Activated CD8-positive, alpha-beta memory T cell treated with anti-CD3 and anti-CD28 coated beads, Interleukin-2, amount 50 U/mL, for 24 hours (primary cell): ENCODE data around the gene SLC10A7.

Experiments
- DNase-seq: peaks from one replicate; pipeline ENCODE4 v3.0.0-alpha.2; 2020; ENCODE audit errors: extremely low read depth

The SLC10A7 gene

DNA sequence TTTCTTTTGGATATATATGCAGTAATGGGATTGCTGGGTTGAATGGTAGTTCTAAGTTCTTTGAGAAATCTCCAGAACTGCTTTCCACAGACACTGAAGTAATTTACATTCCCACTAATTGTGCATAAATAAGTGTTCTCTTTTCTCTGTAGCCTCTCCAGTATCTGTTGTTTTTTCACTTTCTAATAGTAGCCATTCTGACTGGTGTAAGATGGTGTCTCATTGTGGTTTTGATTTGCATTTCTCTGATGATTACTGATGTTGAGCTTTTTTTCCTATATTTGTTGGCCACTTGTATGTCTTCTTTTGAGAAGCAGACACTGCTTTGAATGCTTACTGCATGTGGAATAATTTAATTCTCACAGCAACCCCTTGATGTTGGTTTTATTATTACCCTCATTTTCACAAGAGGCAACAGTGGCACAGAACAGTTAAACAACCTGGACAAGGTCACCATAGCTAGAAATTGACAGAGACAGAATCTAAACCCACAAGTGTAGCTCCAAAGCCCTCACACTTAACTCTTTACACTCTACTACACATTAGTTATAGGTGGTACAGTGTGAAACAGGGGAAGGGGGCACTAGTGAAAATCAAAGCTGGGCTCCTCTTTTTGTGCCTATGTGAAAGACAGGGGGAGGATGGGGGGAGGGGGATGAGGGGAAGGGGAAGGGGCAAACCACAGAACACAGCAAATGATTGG, 211.3 kb downstream of the SLC10A7 start:
- DNase-seq = no peak

DNA sequence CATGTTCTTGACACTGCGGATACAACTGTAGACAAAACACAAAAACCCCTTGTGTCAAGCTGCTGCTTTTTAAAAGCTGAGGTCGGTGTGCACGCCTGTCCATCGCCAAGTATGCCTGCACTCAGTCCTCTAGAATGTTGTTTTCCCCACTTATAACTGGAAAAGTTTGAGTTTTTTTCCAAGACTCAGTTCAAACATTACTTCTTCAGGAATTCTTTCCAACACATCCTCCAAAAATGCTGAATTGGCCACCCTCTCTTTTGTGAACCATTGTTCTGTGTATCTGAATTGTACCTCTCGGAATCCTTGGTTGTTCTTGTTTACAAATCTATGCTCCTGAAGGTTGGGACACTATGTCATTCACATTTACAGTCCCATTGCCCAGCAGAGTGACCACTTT, 212.8 kb downstream of the SLC10A7 start:
- no peak for DNase-seq

DNA sequence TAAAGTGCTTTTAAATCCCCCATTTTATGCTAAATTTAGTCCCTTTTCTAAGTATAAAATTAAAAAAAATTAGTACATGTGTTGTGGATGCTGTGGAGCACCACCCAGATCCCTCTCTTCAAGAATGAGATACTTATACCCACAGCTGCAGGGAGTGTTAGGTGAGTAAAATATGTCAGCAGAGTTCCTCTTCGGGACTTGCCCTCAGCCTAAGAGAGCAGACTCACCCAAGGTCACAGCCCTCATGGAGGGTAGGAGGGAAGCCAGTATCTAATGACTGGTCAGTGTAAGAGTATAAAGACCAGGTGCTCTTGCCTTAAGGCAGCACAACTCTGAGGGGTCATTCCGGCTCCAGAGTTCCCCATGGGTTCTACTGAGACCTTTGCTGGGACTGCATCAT, 218.9 kb downstream of the SLC10A7 start:
- no peak for DNase-seq

DNA sequence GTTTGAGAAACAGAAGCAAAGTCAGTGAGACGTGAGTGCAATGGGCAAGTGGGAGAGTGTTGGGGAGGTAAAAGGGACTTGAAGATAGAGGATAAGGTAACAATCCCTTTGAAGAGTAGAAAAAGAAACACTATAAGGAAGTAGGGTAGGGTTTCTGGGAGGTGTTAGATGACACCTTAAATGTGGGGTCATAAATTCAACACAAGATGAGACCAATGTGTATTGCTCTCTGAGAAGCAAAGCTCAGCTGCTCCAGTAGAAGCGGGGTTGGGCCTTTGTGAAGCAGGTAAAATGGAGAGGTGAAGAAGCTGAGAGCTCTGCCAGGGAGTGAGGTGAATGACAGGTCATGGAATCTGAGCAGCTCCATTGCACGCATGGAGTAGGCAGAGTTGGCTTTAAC, 222.1 kb downstream of the SLC10A7 start:
- DNase-seq = no peak

DNA sequence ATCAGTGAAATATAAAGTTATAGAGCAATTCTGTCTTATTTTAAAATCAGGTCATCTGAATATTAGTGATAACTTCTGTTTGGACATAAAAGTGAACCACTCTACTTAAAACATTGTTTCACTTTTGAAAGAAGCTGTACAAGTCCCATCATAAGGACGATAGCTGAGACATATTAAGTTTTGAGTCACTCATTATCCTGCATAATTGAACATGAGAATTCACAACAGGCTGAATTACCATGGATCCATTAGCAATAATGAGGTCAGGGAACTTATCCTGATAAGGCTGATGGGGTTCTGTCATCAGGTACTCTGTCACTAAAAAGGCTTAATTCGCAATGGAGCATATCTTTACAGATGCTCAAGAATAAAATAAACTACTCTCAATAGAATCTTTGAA, 227.0 kb downstream of the SLC10A7 start:
- DNase-seq = no peak

DNA sequence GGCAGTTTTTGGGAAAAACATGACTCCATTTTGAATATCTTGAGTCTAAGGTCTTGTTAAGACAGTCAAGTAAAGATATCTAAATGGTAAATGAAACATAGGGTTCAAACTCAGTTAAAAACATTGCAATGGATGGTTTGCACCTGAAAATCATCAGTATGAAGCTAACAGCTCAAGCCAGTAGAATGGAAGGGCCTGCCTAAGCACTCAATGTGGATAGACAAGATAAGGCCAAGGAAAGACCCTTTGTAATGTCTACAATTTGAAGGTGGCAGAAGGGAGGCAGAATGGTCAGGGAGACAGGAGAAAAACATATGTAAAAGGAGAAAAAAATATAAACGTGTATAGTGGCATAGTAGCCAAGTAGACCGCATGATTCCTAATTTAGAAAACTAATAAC, 229.2 kb downstream of the SLC10A7 start:
- DNase-seq = no peak

DNA sequence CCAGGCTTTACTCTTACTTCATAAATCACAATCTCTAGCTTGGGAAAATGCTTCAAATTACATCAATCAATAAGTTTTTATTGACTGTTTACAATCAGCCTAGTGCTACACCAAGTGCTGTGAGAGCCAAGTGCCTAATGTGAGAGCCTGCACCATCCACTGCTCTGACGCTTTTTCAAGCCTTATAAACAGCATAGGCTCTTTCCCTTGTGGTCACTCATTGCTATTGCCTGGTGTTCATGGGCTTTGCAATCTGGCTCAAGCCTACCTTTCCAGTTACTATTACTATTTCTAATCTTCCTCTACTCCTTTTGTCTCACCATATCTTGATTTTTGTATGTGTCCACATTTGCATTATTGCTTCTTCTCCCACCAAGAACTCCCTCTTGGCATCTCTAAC, 230.4 kb downstream of the SLC10A7 start:
- no peak for DNase-seq

DNA sequence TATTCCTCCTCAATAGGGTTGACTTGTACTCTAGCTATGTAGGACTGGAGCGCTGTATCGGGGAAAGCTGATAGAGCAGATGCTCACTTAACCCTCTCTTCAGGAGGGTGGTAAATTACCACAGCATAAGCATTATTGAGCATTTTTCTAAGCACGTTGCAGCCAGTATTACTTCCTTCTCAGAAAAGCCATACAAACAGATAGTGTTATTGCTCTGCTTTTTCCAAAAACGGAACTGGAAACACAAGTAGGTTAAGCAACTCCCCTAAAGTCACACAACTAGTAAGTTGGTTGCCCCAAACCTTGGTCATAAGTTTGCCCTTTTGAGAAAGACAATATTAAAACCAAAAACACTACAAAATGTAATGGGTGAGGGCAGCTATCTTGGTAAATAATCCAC, 233.5 kb downstream of the SLC10A7 start:
- DNase-seq = no peak

DNA sequence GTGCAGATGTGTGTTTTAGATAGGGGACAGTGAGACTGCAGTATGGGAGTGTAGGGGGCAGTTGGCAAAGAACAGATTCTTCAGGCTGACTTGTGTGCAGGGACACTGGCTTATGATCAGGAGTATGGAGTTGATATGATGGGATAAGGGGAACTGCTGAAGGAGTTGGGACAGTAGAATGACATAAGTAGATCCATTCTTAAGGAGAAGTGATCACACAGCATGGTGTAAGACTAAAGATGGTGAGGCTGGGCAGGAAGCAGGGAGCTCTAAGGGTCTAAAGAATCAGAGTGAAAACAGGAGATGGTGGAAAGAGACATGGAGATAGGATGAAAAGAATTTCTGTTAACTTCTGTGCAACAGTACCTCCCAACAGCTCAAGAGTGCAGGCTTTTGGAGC, 236.7 kb downstream of the SLC10A7 start:
- DNase-seq = no peak

DNA sequence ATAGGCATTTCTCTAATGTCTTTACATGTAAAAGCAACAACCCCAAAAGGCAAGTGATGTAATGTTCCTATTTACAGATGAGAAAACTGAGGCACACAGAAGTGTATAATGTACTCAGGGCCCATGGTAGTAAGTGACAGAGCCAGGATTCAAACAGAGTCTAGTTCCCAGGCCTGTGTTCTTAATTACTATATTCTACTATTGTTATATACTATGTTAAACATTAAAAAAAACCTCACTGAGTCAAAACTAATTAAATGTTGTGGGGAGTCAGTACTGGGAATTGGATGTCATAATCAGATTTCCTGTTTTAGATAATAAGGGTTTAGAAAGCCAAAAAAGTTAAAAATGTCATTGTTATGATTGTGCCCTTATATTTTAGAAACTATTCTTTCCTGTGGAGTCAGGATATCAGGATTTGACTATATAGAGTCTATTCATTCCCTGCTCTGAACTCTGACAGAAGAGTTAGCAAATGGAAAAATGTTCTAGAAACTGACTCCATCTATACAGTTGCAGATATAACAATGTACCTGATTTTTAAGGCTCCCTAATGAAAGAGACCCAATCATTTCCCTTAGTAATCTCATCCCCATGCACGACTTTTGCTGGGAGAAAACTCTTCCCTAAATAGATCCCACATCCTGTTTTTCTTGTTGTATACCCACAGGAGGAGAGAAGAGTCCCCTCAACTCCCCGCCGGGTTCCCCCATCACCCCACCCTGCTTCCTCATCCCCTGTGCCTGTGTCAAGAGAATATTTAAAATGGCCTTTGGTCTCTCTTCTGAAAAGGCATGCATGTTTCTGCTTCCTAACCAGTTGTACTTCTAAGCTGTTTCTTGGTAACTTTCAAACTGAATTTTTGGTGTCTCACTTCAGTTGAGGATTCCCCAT, 237.7 kb downstream of the SLC10A7 start:
- DNase-seq = no peak

DNA sequence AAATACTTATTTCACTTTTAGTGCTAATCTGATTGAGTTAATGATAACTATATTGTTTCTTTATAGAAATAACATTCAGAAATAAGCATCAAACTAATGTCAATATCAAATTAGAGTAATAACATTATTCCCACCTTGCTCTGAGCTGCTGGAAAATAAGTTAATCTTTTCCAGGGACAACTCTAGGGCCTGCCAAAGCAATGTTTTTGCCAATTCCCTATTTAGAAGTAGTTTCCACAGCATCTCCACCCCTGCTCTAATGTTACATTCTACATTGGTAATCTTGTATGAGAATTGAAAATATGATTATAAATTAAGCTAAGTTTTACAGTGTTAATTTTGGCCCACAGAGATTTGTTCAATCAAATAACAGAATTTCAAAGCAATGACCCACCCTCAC, 239.1 kb downstream of the SLC10A7 start:
- no peak for DNase-seq

DNA sequence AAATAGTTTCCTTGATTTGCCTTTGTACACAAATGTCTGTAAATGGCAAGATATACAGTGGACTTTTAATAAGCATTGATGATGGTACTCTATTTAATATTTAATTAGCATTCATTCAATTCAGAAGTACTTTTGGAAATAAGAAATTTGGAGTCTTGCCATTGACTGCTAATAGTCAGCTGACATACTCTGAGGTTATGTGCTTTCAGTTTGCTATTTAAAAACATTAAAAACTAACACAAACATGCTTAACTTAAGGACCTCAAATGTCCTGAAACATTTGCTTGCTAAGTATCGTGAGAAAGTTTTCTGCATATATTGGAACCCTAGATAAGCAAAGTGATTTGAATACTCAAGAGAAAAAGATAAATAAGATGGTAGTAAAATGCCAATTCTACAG, 242.8 kb downstream of the SLC10A7 start:
- no peak for DNase-seq

DNA sequence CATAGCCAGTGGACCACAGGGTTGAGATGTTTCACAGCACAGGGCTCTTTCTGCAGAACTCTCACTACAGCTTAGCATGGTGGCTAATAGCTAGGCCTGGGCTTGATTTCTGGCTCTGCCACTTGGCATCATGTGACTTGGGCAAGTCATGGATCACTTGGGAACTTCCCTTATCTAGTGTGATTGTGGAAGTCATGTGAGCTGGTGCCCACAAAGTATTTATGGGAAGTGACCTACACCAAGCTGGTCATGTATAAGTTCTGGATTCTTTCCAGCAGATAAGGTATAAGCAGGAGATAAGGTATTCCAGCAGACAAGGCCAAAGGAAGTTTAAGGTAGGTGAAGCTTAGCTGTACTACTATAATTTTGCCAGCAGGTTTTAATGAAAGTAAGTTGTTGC, 246.4 kb downstream of the SLC10A7 start:
- DNase-seq = no peak

DNA sequence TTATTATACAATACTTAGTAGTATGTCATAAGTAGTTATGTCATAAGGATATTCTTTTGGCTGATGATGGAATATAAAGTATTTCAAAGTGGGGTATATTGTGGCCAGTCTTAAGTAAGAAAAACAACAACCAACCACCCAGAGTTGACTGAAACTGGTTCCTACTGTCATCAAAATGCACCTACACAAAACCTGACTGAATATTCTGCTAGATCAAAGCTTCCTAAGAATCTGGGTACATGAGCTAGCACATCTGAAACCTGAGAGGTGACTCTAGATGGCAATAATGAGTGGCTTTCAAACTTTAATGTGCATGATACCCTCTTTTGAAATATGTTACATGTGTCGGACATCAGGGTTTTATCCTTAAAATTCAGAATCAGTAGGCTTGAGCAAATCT, 247.0 kb downstream of the SLC10A7 start:
- no peak for DNase-seq

DNA sequence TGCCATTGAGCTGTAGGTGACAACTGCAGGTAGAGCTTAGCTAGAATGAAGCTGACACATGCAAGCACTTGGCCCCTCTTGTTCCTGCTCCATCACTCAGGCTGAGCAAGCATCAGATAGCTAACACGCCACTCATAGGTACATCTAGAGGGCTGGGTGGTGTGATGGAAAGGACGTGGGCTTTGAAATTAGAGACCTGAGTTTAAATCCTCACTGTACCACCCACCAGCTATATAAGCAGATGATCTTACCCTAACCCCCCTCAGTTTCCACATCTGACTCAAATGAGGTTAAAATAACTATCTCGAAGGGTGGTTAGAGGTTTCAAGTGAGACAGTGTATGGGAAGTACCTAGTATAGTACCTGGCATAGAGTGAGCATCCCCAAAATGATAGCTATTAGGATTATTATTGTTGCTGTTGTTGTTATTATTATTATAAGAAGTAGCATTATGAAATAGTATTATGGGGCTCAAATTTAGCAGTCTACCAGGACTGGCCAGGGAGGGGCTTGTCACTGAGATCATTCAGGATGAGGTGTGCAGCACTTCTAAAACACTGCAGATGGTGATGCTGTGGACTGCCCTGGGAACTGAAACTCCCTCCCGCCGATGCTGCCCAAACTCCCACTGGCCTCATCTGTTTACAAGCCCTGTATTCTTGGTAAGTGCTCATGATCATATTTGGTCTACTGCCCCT, 248.4 kb downstream of the SLC10A7 start:
- DNase-seq = no peak

DNA sequence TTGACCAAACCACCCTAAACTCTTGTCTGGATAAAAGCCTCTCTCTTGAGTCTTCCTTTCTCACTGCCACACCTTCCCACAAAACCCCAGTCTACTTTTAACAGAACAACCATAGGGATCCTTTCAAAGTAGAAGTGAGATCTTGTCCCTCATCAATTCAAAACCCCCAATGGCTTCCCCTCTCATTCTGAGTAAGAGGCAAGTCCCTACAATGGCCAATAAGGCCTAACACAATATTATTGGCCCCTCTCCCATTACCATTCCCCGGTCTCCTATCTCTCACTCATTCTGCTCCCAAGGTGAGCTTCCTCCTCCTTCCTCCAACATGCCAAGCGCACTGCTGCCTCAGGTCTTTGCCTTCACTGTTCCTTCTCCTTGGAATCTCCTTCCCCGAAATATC, 250.3 kb downstream of the SLC10A7 start:
- DNase-seq = no peak

DNA sequence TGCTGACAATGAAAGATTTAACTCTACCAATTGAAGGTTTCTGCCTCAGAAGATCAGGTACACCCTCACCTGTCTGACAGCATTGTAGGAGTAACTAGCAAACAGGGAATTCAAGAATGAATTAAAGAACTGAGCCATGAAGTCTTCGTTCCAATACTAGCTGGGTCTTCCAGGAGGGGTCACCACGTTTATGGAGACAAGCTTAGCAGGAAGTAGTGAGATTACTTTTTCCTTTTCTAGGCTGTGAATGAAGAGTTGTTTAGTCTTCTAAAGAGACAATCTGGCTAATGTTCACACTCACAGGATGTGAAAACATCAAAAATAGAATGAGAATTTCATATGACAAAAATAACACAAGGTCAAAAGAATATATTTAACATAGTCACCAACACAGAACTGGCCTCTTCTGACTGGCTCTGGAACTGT, 252.5 kb downstream of the SLC10A7 start:
- no peak for DNase-seq

DNA sequence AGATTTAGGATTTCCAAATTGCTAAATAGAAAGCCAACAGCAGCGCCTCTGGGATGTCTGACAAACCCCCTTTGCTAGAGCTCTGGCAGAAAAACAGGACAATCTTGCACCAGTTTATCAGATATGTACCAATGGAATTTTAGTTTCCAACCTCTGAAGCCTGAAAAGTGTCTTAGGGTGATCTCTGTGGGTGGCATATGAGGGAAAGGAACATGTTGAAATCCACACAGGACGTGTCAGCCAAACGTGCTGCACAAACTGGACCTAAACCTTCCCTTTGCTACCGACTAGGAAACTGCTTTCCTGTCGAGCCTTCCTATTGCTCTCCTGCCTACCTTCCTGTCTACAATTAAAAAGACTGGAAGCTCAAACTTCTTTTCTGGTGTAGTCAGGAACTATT, 253.9 kb downstream of the SLC10A7 start:
- no peak for DNase-seq

DNA sequence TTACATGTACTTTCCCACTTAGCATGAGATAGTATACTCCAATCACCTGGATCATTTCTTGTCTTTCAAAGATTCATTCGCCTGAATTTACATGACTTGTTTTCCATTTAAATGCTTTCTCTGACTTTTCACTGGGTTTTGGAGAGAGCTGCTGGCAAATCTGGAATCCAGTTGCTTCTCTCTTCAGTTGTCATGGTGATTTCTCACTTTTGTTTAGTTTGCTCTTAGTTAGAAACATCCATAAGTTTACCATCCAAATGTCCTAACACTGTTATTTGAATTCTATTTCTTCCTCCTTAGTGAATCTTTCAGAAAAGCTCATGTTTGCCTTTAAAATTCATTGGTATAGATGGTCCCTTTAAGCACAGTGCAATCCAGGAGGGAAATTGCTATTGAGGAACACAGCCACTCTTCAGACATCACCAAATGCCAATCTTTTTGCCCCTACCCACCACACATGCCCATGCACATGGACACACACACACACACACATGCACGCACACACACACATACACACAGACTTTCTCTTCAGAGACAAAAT, 255.7 kb downstream of the SLC10A7 start:
- no peak for DNase-seq

DNA sequence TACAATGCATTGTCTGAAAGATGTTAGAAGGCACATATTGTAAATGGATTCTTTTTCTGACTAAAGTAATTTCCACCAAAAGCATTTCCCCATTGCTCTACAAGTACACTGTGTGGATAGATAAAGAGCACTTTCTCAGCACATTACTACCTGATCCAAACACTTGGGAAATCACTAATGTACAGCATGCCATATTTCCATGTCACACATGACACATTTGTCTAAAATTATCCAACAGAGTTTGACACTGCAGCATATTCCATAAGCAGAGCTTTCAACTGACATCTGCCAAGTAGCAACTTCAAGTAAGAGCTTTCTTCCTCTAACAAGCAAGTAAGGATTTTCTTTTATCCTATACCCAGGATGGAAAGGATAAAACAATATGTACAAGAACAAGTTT, 257.9 kb downstream of the SLC10A7 start:
- DNase-seq = no peak

DNA sequence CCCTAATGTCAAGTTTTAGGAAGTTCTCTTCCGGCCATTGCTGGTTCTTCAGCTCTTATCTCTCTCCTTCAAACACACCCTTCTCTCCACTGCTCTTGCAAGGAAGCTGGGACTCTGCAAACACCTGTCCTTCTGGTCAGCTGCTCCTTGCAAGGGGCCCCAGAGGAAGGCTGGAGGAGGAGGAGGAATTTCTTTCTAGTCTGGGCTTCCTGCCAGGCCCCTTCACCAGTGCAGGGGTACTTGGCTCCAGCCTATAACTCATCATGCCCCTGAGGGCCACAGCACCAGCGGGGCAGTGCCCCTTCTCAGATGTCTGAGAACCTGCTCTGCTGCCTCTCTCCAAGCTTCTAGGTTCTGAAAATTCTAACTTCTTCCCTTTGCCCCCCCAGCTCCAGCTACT, 260.7 kb downstream of the SLC10A7 start:
- DNase-seq = no peak

DNA sequence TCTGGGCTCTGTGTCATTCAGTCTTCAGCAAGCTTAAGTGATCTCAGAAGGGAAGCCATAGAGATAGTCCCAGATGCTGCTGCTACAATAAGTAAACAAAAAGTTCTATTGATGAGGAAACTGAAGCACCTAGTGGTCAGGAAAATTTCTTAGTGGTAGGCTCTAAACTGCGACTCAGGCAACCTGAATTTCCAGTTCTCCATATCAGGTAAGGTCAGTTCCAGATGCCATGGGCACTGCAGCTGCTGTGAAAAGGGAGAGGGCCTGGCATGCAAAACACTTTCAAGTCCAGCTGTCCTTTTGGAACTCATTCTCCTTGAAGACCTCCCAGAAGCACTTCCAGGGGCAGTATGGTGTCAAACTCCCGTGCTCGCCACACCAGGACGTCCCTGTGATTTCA, 261.2 kb downstream of the SLC10A7 start:
- no peak for DNase-seq
